HG02571 (cell line): ENCODE data around the gene TMEM235.

Experiments used
- ATAC-seq: cut with Tn5 transposase; IDR thresholded peaks from one replicate; pipeline ENCODE4 v1.9.1; 2021; ENCODE audit warnings: mild to moderate bottlenecking, moderate library complexity; ENCODE audit not compliant: unreplicated experiment

The TMEM235 gene

GRCh38 chr17:78269955-78270381 is 38.5 kb downstream of the TMEM235 start:
- ATAC-seq, result no peak

- no peak for ATAC-seq
Measured at GRCh38 chr17:78271419-78272170, 40.2 kb downstream of the TMEM235 start.

GRCh38 chr17:78272181-78272913 is 40.9 kb downstream of the TMEM235 start:
- ATAC-seq, result no peak

- no peak for ATAC-seq
Measured at GRCh38 chr17:78272914-78273258, 41.5 kb downstream of the TMEM235 start.

GRCh38 chr17:78273813-78274212 is 42.4 kb downstream of the TMEM235 start:
- ATAC-seq, result no peak

GRCh38 chr17:78275355-78275754 is 43.9 kb downstream of the TMEM235 start:
- ATAC-seq, result no peak

- no peak for ATAC-seq
Measured at GRCh38 chr17:78276098-78276887, 44.9 kb downstream of the TMEM235 start.

GRCh38 chr17:78278139-78278741 is 46.8 kb downstream of the TMEM235 start:
- no peak for ATAC-seq

GRCh38 chr17:78279360-78279990 is 48.0 kb downstream of the TMEM235 start:
- ATAC-seq, result no peak

- ATAC-seq, result no peak
Measured at GRCh38 chr17:78281249-78281845, 49.9 kb downstream of the TMEM235 start.

- no peak for ATAC-seq
Measured at GRCh38 chr17:78284146-78284545, 52.7 kb downstream of the TMEM235 start.

GRCh38 chr17:78289004-78289403 is 57.6 kb downstream of the TMEM235 start:
- ATAC-seq, result no peak

- no peak for ATAC-seq
Measured at GRCh38 chr17:78289802-78290363, 58.5 kb downstream of the TMEM235 start.
